ENCODE measurements around the gene VPS54.

The VPS54 gene

GRCh38 chr2:63893163-63893562 lies 126.1 kb downstream of the VPS54 start:
- no peak for DNase-seq

GRCh38 chr2:63891488-63892030 lies 127.7 kb downstream of the VPS54 start:
- DNase-seq = no peak

GRCh38 chr2:63890678-63891077 lies 128.6 kb downstream of the VPS54 start:
- DNase-seq = no peak

GRCh38 chr2:63888490-63889402 lies 130.5 kb downstream of the VPS54 start:
- peak; percentile 55 for DNase-seq

GRCh38 chr2:63888053-63888452 lies 131.2 kb downstream of the VPS54 start:
- DNase-seq = no peak

- DNase-seq = no peak
These were observed 132.8 kb downstream of the VPS54 start for GRCh38 chr2:63886445-63886844.

GRCh38 chr2:63882395-63883105 lies 136.7 kb downstream of the VPS54 start:
- DNase-seq = peak; percentile 20

- DNase-seq = no peak
These were observed 138.0 kb downstream of the VPS54 start for GRCh38 chr2:63881205-63881604.

- no peak for DNase-seq
These were observed 138.6 kb downstream of the VPS54 start for GRCh38 chr2:63880625-63881024.

- no peak for DNase-seq
These were observed 139.3 kb downstream of the VPS54 start for GRCh38 chr2:63879876-63880433.

- DNase-seq = no peak
These were observed 140.7 kb downstream of the VPS54 start for GRCh38 chr2:63878486-63878885.

GRCh38 chr2:63876311-63876710 lies 142.9 kb downstream of the VPS54 start:
- no peak for DNase-seq

- no peak for DNase-seq
These were observed 143.5 kb downstream of the VPS54 start for GRCh38 chr2:63875559-63876245.

GRCh38 chr2:63875131-63875527 lies 144.1 kb downstream of the VPS54 start:
- DNase-seq = no peak

- DNase-seq = no peak
These were observed 144.8 kb downstream of the VPS54 start for GRCh38 chr2:63874204-63875130.

GRCh38 chr2:63872571-63873328 lies 146.5 kb downstream of the VPS54 start:
- no peak for DNase-seq

- no peak for DNase-seq
These were observed 147.4 kb downstream of the VPS54 start for GRCh38 chr2:63871864-63872263.

GRCh38 chr2:63870679-63871078 lies 148.5 kb downstream of the VPS54 start:
- DNase-seq = no peak

- DNase-seq = no peak
These were observed 153.1 kb downstream of the VPS54 start for GRCh38 chr2:63866009-63866709.

GRCh38 chr2:63865159-63865799 lies 153.9 kb downstream of the VPS54 start:
- DNase-seq = no peak

Data from activated CD4-positive, alpha-beta T cell treated with anti-CD3 and anti-CD28 coated beads, Interleukin-10, Interleukin-2, amounts not matched to agents 100 ng/mL and 50 ng/mL, durations not matched to agents 16 hours and 8 hours (primary cell).